HT1080 (cell line): ENCODE data around the gene MINDY2. TPM values are rescaled to one million over a fixed set of nuclear protein-coding genes. Genes with fewer than 3 reads are reported as not detected.
A peak's percentile ranks its signal among the peaks of the same experiment; 100 is the strongest.
"Not testable (repeated sequence)": the region's sequence is repeated elsewhere in the genome, so short reads cannot be mapped to it uniquely, and the experiment has no call there.

Source experiments
- DNase-seq: peaks from one replicate; pipeline ENCODE4 v3.0.0-alpha.2; 2015; ENCODE audit warnings: low read depth
- total RNA-seq: library from RNA; depleted of rRNA; stranded (reverse); fragments of >200 nt; shearing (Covaris generic); gene quantifications from 2 replicates; pipeline ENCODE4 v1.2.3, GENCODE V29; 2014

The MINDY2 gene
- total RNA-seq, 1 experiment from 2014 or later = 6.1 TPM

DNA sequence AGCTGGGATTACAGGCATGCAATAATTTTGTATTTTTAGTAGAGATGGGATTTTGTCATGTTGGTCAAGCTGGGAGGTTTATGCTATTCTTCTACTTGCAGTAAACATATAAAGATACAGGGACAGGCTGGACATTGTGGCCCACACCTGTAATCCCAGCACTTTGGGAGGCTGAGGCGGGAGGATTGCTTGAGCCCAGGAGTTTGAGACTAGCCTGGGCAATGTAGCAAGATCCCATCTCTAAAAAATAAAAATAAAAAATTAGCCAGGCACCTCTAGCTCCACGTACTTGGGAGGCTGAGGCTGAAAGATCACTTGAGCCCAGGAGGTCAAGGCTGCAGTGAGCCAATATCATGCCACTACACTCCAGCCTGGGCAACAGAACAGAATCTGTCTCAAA, 52.2 kb downstream of the MINDY2 start:
- not testable (repeated sequence) for DNase-seq

DNA sequence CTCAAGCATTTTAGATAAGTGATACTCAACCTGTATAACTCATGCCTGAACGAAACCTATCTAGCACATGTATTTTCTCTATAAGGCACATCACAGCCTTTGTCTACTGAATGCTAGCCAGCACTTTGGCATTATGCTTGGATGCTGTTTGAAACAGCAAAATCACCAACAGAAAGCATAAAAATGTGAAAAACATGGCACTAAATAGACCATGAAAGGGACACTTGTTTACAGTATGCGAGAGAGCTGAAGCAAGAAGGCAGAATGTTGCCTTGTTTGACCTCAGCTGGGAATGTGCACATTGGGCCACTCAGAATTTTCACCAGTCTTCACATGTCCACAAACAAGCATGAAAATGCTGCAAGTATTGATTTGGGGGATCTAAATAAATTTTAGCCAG, 59.5 kb downstream of the MINDY2 start:
- DNase-seq = no peak

DNA sequence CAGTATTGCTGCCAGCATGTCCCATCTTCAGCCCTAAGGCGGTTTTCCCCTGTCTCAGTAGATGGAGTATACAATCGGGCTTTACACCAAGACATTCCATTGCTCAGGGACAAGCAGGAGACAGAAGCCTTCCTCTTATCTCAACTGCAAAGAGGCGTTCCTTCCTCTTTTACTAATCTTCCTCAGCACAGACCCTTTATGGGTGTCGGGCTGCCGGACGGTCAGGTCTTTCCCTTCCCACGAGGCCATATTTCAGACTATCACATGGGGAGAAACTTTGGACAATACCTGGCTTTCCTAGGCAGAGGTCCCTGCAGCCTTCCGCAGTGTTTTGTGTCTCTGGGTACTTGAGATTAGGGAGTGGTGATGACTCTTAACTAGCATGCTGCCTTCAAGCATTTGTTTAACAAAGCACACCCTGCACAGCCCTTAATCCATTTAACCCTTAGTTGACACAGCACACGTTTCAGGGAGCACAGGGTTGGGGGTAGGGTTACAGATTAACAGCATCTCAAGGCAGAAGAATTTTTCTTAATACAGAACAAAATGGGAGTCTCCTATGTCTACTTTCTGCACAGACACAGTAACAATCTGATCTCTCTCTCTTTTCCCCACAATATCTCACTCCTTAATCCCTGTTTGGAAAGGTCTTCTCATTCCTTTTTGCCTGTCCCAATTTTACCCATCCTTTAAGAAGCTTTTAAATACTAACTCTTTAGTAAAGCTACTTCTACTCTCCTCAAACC, 62.8 kb downstream of the MINDY2 start:
- not testable (repeated sequence) for DNase-seq

DNA sequence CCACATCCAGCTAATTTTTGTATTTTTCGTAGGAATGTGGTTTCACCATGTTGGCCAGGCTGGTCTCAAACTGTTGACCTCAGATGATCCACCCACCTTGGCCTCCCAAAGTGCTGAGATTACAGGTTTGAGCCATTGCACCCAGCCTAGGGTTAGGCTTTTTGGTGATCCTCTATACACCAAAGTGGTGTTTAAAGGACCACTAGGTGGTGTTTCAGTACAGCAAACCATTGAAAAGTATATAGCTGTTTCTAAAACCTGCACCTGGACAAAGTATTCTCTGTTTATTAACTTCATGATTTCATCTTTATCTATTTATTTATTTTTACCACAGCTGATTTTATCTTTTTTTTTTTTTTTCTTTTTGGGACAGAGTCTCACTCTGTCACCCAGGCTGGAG, 68.4 kb downstream of the MINDY2 start:
- peak; percentile 7 for DNase-seq

DNA sequence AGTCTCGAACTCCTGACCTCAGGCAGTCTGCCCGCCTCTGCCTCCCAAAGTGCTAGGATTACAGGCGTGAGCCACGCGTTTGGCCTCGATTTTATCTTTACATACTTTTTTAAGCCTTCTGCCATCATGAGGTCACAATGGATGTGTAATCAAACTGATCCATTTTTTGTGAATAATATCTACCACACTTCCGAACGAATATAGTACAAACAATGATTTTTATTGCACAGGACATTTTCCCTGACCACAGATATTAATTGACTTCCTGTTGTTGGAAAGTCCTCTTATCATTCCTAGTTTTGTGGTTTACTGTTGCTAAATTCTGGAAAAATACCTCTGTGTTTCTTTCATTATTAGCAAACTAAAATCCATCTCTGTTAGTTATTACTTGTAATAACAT, 68.9 kb downstream of the MINDY2 start:
- DNase-seq = no peak

DNA sequence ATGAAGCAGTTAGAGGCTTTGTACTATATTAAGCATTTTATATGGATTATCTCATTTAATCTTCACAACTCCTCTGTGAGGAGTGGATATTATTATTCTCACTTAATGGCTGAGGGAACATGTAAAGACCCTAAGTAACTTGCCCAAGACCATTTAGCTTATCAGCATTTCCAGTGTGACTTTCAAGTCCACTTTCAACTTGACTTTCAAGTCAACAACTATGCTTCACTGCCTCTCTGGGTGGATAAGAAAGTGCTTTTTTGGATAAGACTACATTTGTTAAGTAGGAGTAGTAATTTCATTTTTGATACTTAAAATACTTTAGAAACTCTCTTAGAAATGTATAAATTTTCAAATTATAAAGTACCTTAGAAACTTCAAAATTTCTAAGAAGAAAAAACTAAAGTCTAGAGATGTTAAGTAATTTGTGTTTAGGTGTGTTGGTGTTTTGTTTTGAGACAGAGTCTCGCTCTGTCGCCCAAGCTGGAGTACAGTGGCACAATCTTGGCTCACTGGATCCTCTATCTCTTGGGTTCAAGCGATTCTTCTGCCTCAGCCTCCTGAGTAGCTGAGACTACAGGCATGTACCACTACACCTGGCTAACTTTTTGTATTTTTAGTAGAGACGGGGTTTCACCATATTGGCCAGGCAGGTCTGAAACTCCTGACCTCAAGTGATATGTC, 71.8 kb downstream of the MINDY2 start:
- no peak for DNase-seq

DNA sequence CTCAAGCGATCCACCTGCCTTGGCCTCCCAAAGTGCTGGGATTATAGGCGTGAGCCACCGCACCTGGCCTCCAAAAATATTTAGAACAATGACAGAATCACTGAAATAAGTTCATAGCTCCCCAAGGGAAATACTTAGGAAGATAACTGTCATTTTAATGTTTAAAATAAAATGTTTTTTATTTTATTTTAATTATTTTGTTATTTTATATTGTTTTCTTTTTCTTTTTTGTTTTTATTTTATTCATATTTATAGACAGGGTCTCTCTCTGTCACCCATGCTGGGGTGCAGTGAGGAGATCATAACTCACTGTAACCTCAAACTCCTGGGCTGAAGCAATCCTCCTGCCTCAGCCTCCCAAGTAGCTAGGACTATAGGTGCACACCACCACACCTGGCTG, 80.1 kb downstream of the MINDY2 start:
- not testable (repeated sequence) for DNase-seq

DNA sequence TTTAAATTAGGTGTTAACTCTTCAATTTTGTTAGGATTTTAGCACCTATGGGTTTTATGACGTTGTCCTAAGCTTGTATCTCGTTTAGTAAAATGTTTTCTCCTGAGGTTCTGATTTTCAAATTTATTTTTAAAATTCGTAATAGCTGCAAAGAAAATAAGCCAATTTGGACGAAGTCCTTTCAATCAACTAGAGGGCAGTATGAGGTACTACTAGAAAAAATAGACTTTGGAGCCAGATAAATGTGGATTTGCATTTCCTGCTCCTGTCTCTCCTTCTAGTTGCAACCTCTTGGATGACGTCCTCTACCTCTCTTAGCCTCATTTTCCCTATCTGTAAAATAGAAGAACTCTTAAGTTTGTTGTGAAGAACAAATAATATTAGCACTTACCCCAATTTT, 81.2 kb downstream of the MINDY2 start:
- peak; percentile 13 for DNase-seq

DNA sequence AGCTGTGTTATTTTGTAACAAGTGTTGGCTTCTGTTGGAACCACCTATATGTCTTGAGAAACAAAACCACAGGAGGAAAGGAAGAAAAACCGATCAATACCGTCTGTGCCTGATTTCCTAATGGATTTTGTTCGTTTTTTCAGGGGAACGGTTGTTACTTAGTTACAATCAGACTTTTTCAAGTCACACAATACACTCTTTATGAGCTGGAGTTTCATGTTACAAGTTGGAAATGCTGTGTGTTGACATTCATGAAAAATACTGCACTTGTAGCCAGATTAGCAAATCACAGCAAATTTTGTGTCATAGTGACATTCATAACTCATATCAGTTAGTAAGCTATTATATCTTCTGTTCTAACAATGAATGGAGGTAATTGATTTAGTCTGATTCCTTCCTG, 83.5 kb downstream of the MINDY2 start:
- DNase-seq = no peak

DNA sequence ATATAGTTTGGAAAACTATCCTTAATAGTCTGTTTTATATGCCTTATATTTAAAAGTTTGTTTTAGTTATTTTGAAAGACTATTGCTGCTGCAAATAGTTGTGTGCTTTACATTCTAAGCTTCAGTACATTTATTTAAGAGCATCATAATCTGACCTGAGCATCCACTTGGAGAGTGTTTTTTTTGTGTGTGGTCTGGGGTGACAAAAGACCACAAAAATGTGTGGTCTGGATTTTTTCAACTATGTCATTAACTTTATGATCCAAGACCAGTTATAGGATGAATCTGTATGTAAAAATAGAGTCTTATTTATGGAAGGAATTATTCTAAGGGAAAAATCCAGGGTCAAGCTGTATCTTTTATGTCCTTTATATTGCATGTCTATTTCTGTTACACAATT, 85.0 kb downstream of the MINDY2 start:
- peak; percentile 38 for DNase-seq

DNA sequence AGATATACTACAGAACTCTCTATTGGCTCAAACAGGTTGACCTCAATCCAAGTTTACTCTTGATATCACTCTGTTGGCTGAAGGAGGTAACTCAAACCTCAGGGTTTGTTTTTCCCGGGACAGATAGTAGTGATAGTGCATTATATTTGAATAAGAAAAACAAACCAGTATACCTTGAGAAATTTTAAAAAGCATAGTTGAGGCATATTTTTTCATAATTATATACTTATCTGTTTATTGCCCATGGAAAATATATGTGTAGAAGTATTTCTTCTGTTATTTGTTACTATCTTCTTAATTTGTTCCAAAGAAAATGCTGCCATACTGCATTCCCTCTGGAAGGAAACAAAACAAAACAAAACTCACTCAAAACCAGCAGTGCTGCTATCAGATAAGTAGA, 85.5 kb downstream of the MINDY2 start:
- DNase-seq = not testable (repeated sequence)

DNA sequence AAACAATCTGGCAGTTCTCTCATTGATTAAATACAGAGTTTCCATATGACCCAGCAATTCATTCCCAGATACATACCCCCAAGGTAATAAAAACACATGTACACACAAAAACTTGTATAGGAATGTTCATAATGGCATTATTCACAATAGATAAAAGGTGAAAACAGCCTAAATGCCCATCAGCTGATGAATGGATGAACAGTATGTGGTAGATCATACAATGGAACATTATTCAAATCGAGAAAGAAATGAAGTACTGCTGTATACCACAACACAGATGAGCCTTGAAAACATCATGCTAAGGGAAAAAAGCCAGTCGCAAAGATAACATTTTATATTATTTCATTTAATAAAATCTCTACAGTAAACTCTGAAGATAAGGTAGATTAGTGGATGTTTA, 91.2 kb downstream of the MINDY2 start:
- DNase-seq = no peak

DNA sequence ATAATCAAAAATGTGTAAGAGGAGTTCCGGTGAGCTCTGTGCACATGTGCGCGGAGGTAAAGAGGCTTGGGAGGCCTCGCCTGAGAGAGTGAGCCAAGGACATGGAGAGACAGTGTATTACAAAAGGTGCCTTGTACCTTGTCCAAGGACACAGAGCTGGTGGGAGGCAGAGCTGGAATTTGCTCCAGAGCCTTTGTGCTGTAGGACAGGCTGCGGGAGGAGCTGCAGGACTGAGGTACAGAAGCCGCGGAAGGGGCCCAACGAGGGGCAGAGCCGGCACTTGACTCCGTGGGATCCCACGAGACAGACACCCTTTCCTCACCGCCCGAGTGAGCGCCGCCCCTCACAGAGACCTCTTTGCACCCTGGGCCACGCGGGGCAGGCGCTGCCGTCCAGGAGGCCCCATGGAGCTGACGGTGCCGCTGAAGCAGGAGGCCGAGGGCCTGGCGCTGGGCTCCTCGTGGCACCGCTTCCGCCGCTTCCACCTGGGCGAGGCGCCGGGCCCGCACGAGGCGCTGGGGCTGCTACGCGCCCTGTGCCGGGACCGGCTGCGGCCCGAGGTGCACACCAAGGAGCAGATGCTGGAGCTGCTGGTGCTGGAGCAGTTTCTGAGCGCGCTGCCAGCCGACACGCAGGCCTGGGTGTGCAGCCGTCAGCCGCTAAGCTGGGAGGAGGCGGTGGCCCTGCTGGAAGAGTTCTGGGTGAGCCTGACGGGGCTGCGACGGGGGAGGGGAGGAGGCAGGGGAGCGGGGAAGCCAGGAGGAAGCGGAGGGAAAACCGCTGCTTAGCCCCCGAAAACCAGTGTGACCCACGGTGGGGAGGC, 93.7 kb downstream of the MINDY2 start:
- no peak for DNase-seq

DNA sequence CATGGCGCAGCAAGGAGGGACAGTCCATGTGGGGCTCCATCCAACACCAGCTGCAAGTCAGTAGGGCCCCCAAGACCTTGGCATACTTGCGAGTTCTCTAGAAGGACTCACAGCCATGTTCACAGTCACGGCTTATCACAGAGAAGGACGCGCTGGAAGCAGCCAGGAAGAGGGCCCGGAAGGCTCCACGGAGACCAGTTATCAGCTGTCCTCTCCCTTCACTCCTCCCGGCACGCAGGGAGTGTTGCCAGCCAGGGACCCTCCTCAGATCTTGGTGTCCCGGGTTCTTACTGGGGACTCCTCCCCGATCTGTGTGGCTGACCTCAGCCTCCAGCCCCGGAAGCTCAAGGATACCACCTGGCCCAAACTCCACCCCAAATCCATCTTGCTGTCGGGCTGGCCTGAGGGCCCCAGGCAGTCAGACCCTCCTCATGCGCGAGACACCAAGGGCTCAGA, 94.4 kb downstream of the MINDY2 start:
- DNase-seq = no peak

DNA sequence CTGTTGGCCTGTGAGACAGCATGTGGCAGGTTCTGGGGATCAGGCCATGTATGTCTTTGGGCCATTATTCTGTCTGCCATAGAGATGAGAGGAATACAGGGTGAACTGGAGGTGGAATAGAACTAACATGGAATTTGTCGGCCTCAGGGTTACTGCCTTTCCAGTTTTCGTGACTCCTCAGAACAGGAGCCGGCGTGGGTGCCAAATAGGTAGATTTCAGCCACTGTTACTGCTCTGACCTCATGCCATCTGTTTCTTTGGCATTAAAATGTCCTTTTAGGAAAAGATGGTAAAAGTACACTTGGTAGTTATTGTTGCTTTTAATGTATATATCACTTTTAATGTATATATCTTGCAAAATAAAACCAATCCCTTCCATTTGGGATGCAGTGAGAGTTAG, 96.8 kb downstream of the MINDY2 start:
- no peak for DNase-seq

DNA sequence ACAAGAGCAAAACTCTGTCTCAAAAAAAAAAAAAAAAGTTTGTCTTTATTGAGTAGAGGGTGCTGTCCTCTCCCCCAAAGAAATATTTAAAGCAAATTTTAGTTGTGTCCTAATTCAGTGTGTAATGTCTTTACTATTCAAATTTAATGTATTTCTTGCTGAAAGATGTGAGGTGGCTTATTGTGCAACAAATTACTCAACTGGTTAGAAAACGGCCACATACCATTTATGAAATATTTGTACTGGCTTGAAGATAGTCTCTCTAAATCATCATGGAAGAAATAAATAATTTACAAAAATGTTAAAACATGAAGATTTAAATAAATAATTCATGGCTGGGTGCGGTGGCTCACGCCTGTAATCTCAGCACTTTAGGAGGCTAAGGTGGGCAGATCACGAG, 99.3 kb downstream of the MINDY2 start:
- no peak for DNase-seq

DNA sequence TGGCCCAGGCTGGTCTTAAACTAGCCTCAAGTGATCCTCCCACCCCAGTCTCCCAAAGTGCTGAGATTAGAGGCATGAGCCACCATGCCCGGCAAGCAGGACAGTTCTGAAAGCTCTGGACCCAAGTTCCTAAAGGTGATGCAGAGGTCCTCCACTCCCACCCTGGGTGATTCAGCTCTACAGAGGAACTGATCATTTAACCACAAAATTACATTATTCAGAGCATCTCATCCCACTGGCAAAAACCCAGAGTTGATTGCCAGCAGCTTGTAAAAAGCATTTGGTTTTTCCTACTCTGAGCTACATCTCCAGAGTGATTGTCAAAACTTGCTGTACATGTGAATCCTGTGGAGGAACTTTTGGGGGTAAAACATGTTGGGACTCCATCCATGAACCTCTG, 102.2 kb downstream of the MINDY2 start:
- DNase-seq = peak; percentile 62

DNA sequence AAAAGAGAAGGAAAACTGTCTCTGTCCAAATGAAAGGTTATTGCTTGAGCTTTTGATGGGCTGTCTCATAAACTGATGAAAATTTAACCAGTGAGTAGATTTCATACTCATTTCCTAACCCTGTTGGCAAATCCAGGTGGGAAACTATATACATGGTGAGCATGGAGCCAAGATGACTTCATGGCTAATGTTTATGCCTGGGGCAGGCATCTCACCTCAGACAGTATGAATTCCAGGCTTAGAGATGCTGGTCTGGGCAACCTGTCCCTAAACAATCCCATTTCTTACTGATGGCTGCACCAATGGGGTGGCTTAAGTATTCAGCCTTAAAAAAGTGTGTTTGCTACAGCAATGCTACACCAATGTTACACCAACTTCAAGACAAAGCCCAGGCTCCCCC, 104.2 kb downstream of the MINDY2 start:
- DNase-seq = no peak

DNA sequence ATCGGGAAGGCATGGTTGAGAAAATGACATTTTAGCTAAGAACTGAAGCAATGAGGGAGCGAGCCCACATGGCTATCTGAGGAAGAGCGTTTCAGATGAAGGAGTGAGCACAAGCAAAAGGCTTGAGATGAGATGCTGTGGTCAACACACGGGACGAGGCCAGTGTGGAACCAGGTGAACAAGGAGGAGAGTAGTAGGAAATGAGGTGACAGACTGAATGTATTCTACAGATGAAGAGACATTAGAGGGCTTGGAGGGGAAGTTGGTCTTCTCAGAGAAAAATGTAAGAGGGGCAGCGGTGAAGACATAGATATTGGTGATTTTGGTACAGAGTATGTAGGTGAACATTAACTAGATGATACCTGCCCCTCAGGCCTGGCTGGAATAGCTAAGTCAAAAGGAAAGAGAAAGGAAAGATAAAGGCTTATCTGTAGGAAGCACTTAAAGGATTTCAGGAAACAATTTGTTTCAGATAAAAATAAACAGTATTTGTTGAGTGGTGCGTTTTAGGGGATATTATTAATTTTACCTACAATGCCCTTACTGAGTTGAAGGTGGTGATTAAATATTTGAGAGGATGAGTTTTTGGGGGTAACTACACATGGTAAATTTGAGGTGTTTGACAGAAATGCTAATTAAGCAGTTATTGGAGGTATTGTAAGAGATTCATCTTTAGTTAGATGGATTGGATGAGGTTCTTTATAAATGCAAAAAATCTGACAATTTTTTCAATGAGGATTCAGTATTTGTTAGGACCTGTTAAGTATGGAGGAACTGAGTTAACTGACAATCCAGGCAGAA, 105.4 kb downstream of the MINDY2 start:
- no peak for DNase-seq

DNA sequence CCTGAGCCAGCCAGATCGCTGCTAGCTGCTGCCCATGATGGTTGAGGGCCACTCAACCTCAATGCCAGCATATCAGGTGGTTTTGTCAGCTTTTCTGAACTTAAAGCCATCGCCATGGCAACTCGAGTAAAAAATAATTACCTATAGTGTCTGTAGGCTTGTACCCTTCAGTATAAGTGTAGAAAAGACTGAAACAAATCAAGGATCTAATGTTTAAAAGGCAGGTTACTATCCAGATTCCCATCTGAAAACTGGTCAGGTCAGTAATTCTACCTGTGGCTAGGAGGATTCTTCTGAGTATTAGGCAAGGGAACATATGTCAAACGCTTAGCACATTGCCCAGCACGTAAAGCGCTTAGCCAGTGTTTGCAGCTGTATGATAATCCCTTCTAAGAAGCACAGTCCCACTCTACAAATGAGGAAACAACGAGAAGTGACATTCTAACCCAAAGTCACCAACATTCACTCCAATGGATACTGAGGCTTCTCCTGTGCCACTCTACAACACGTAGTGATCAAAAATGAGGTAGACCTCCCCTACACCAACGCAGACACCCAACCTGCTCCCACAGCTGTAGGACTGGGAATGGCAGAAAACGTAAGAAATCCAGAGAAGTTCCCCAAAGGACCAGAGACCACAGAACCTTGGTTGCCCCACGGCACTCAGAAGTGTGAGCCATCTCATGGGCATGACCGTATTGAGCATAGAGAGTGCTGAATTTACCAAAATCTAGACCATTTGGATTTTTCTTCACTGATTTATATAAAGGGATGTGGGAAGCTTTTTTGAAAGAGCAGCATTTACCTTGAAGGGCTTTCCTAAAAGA, 107.1 kb downstream of the MINDY2 start:
- DNase-seq = no peak
